ENCODE data around the gene SOHLH1.

- TF ChIP-seq CTCF (IDR thresholded peaks at IDR 0.05), result no peak
- TF ChIP-seq POLR2A (IDR thresholded peaks at IDR 0.05), result no peak
Measured at GRCh38 chr9:135736272-135736978, 37.1 kb upstream of the SOHLH1 start.
